ENCODE measurements around the gene TSR3.

- TF ChIP-seq POLR2A (IDR thresholded peaks at IDR 0.05) (no peak), EP300 (IDR thresholded peaks at IDR 0.05) (no peak)
These were observed 6.6 kb downstream of the TSR3 start for GRCh38 chr16:1345087-1345486.

All from ovary (tissue), 1 donor.